Stimulated activated CD4-positive, alpha-beta T cell treated with anti-CD3 and anti-CD28 coated beads, Interleukin-1b, Interleukin-23, amount 100 ng/mL, for 4 hours (primary cell): ENCODE results near the gene HMGCL.
"Not testable (repeated sequence)": the region's sequence is repeated elsewhere in the genome, so short reads cannot be mapped to it uniquely, and the experiment has no call there.

Experiments
- DNase-seq, 2 donors: peaks; one replicate each; pipeline ENCODE4 v3.0.0-alpha.2; 2020; ENCODE audit warnings: low read depth in 2 of 2

Gene HMGCL

GRCh38 chr1:23826590-23826989 lies 1.4 kb upstream of the HMGCL start:
- DNase-seq: not testable (repeated sequence)

- no peak for DNase-seq
Measured at GRCh38 chr1:23825762-23826522, 713 bp upstream of the HMGCL start.

GRCh38 chr1:23824711-23825075 lies 536 bp downstream of the HMGCL start:
- no peak for DNase-seq

- no peak for DNase-seq
Measured at GRCh38 chr1:23823767-23824166, 1.5 kb downstream of the HMGCL start.

GRCh38 chr1:23817633-23818032 lies 7.6 kb downstream of the HMGCL start:
- DNase-seq: no peak

GRCh38 chr1:23816906-23817305 lies 8.3 kb downstream of the HMGCL start:
- no peak for DNase-seq

- DNase-seq: no peak
Measured at GRCh38 chr1:23816361-23816760, 8.9 kb downstream of the HMGCL start.

GRCh38 chr1:23814016-23814415 lies 11.2 kb downstream of the HMGCL start:
- DNase-seq: no peak

GRCh38 chr1:23810818-23811540 lies 14.2 kb downstream of the HMGCL start:
- peak in 1 of 2 donors; percentile 37 for DNase-seq

- DNase-seq: peak; percentile 70 to 73
Measured at GRCh38 chr1:23809751-23810171, 15.5 kb downstream of the HMGCL start.

GRCh38 chr1:23807453-23807852 lies 17.8 kb downstream of the HMGCL start:
- no peak for DNase-seq

GRCh38 chr1:23806280-23806679 lies 18.9 kb downstream of the HMGCL start:
- DNase-seq: no peak

GRCh38 chr1:23805025-23805424 lies 20.2 kb downstream of the HMGCL start:
- DNase-seq: no peak

- no peak for DNase-seq
Measured at GRCh38 chr1:23804183-23804835, 20.9 kb downstream of the HMGCL start.

GRCh38 chr1:23803674-23804073 lies 21.6 kb downstream of the HMGCL start:
- no peak for DNase-seq

GRCh38 chr1:23802809-23803342 lies 22.4 kb downstream of the HMGCL start:
- DNase-seq: not testable (repeated sequence)

GRCh38 chr1:23801876-23802275 lies 23.4 kb downstream of the HMGCL start:
- no peak for DNase-seq

- no peak for DNase-seq
Measured at GRCh38 chr1:23801338-23801748, 23.9 kb downstream of the HMGCL start.

- DNase-seq: peak; percentile 96 to 98
Measured at GRCh38 chr1:23800400-23801337, 24.6 kb downstream of the HMGCL start, which contains the start of gene GALE. Gene GALE (minus strand): TSS chr1:23800754. CDS start chr1:23799007, 1,747 bp downstream.

- DNase-seq: no peak
Measured at GRCh38 chr1:23799570-23800399, 25.4 kb downstream of the HMGCL start.
